ENCODE measurements around the gene HK1.

DNA sequence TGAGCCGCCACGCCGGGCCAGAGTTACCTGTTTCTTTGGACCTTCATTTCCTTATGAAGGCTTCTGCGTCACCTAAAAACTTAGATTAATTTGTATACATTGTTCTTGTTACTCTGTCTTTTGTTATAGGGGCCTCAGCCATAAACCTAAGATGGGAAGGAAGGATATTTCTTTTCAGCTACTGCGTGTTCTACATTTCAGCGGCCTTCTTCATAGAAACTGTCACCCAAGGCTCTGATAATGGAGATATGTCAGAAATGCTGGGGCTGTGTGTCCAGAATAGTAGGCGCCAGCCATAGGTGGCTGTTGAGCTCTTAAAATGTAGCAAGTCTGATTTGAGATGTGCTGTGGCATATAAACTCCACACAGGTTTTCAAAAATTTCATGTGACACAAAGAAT is 52.9 kb downstream of the HK1 start:
- TF ChIP-seq POLR2A (IDR thresholded peaks at IDR 0.05) (no peak), CTCF (IDR thresholded peaks at IDR 0.05) (no peak)

All from adrenal gland (tissue), 5 donors.